Adrenal gland (tissue), 12 donors: ENCODE data around the gene ZNF454. TPM values are rescaled to one million over a fixed set of nuclear protein-coding genes. Genes with fewer than 3 reads are reported as not detected.

Experiments
- DNase-seq, 7 donors: peaks; one replicate each; pipeline ENCODE4 v3.0.0-alpha.2; 2019 to 2020
- H3K27ac ChIP-seq, 5 donors: fragments of 200-600 bp; sonication (generic) in 4 of 5; 1 replicate in 3 of 5; 2 replicates in 2 of 5; pipeline versions ENCODE4 v1.5.1 to v1.8.0; 2016 to 2020; ENCODE audit warnings: mild to moderate bottlenecking in 1 of 5
- H3K27me3 ChIP-seq: fragments of 200-600 bp; 2 replicates; pipeline ENCODE4 v1.8.0; 2021
- H3K36me3 ChIP-seq, 2 donors: fragments of 200-600 bp; replicated peaks in 1 of 2; 1 replicate in 1 of 2; 2 replicates in 1 of 2; pipeline versions ENCODE4 v1.5.1 to v1.8.0; 2018 to 2022
- H3K4me1 ChIP-seq, 2 donors: fragments of 200-600 bp; replicated peaks in 1 of 2; 1 replicate in 1 of 2; 2 replicates in 1 of 2; pipeline versions ENCODE4 v1.5.1 to v1.8.0; 2018 to 2021
- H3K4me3 ChIP-seq, 4 donors: fragments of 200-600 bp; sonication (generic) in 3 of 4; one replicate each; pipeline ENCODE4 v1.5.1; 2016 to 2018
- H3K9me3 ChIP-seq, 3 donors: fragments of 200-600 bp; sonication (generic) in 1 of 3; replicated peaks in 1 of 3; 1 replicate in 2 of 3; 2 replicates in 1 of 3; pipeline versions ENCODE4 v1.5.1 to v1.8.0; 2016 to 2021
- CTCF ChIP-seq, 6 experiments: fragments of 450-650 bp in 4 of 6; fragments of 200-600 bp in 2 of 6; sonication (generic) in 1 of 6; IDR thresholded peaks; 1 replicate in 5 of 6; 2 replicates in 1 of 6; pipeline versions ENCODE4 v1.5.1 to v1.8.0; 2016 to 2021; ENCODE audit warnings: antibody characterized with exemption in 6 of 6, mild to moderate bottlenecking in 2 of 6, moderate library complexity in 1 of 6
- POLR2A ChIP-seq, 2 donors: fragments of 450-650 bp; IDR thresholded peaks; one replicate each; pipeline ENCODE4 v1.6.1; 2017; ENCODE audit warnings: antibody characterized with exemption in 2 of 2, mild to moderate bottlenecking in 2 of 2, moderate library complexity in 1 of 2
- WGBS, 4 donors: extraction: QIAGEN DNeasy Blood & Tissue Kit in 2 of 4; methylation state at CpG; one replicate each; pipeline versions ENCODE4 v1.1.5 to v1.1.7; 2013 to 2017; 5-methylcytosine and 5-hydroxymethylcytosine counted together
- intact Hi-C, 2 donors: fragments of 100-400 bp; cut with DNase I; formaldehyde crosslinking; loops; one replicate each; pipeline versions ENCODE4 v1.14.1 to v1.15.0; 2022 to 2023
- polyA plus RNA-seq, 3 donors: library from polyadenylated mRNA; stranded (reverse); fragments of 200-250 nt in 2 of 3; fragments of 350-450 nt in 1 of 3; fragmentation: Illumina TruSeq in 1 of 3; extraction: RNeasy Lipid Tissue Mini Kit (QIAGEN cat#74804) in 1 of 3; gene quantifications; one replicate each; pipeline ENCODE4 v1.2.3, GENCODE V29; 2013 to 2014
- total RNA-seq, 9 donors: library from RNA; depleted of rRNA in 4 of 9; stranded (reverse); fragments of >200 nt in 4 of 9; fragments of 120-200 nt in 1 of 9; fragmentation: NEBNext Ultra II Directional in 1 of 9; extraction: Animal tissue kit (Norgen Biotek cat#: 25700) in 1 of 9; gene quantifications; one replicate each; pipeline versions ENCODE4 v1.1.0 to v1.2.4, GENCODE V29; 2013 to 2023
- donor health status: healthy with polysubstance abuse.
- donor health status: Bipolar disorder and iron deficiency.
- donor health status: DM: yes; HTN: yes; CAD: no.
- donor health status: DM: no; HTN: no; CAD: no.
- donor health status: DM: no; HTN: no; CAD: no.
- donor health status: DM: yes; HTN: yes; CAD: no.

The ZNF454 gene
- total and polyA plus RNA-seq, 12 donors: 0.54 to 2.2 (median 1.2) TPM

DNA sequence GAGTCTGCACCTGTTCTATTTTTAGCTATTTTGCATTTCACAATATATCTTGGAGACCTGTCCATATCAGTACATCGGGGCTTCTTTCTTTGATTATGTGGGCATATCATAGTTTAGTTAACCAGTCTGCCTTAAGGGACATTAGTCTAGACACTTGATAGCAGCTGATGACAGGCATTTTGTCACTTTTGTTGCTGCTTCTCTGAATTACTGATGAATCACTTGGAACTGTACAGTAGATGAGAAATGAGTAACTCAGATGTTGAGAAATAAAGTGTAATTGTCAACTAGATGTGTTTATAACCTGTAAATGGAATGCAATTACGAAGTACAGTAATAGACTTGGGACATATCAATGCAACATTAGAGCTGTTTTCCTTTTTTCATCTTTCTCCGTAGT lies 38.1 kb upstream of the ZNF454 start:
- H3K27ac ChIP-seq: no peak overlapping the region
- intact Hi-C loops: no loop called here
- DNase-seq: no peak
- 61 to 96% (median 84%) methylated on average over 3 of the region's 3 CpGs for WGBS, 4 donors
- H3K36me3 ChIP-seq: no peaks in the 10 kb centered on the region
- H3K27me3 ChIP-seq: no peaks in the 10 kb centered on the region
- H3K9me3 ChIP-seq: no peaks in the 10 kb centered on the region
- H3K4me3 ChIP-seq: no peak overlapping the region
- TF ChIP-seq CTCF (IDR thresholded peaks at IDR 0.05) (no peak), POLR2A (IDR thresholded peaks at IDR 0.05) (no peak)
- H3K4me1 ChIP-seq: no peaks in the 10 kb centered on the region

DNA sequence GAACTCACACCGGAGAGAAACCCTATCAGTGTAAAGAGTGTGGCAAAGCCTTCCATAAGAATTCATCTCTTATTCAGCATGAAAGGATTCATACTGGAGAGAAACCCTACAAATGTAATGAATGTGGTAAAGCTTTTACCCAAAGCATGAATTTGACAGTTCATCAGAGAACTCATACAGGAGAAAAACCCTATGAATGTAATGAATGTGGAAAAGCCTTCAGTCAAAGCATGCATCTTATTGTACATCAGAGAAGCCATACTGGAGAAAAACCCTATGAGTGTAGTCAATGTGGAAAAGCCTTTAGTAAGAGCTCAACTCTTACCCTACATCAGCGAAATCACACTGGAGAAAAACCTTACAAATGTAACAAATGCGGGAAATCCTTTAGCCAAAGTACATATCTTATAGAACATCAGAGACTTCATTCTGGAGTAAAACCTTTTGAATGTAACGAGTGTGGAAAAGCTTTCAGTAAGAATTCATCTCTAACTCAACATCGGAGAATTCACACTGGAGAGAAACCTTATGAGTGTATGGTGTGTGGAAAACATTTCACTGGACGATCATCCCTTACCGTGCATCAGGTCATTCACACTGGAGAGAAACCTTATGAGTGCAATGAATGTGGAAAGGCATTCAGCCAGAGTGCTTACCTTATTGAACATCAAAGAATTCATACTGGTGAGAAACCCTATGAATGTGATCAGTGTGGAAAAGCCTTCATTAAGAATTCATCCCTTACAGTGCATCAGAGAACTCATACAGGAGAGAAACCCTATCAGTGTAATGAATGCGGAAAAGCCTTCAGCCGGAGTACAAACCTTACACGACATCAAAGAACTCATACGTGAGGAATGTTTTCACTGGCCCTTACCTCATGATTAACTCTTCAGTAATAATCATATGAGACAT lies 8.9 kb upstream of the ZNF454 start:
- DNase-seq: no peak
- H3K27me3 ChIP-seq: no peaks in the 10 kb centered on the region
- no peaks in the 10 kb centered on the region for H3K36me3 ChIP-seq
- peaks cover 4 to 85% (median 30%) of the 10 kb centered on the region in 3 donors for H3K9me3 ChIP-seq
- no peak overlapping the region for H3K4me3 ChIP-seq
- WGBS, 4 donors: 88 to 97% (median 94%) methylated on average over 11 of the region's 11 CpGs
- H3K4me1 ChIP-seq: no peaks in the 10 kb centered on the region
- TF ChIP-seq POLR2A (IDR thresholded peaks at IDR 0.05) (no peak), CTCF (IDR thresholded peaks at IDR 0.05) (no peak)
- no peak overlapping the region for H3K27ac ChIP-seq
- intact Hi-C loops: no loop called here

- H3K4me1 ChIP-seq: no peaks in the 10 kb centered on the region
- H3K9me3 ChIP-seq: peaks cover 0 to 38% (median 0%) of the 10 kb centered on the region in 3 donors
- H3K27ac ChIP-seq: peak overlapping the region in 1 of 5 donors; percentile 51
- no peaks in the 10 kb centered on the region for H3K27me3 ChIP-seq
- WGBS, 4 donors: 2 to 7% (median 4%) methylated on average over 8 to 23 of the region's 23 CpGs
- intact Hi-C loops: loop anchor here in 1 of 2 donors (10.0 kb wide), 1 partner anchor 133 kb away; no protein-coding TSS in a partner anchor
- TF ChIP-seq POLR2A (IDR thresholded peaks at IDR 0.05) (no peak), CTCF (IDR thresholded peaks at IDR 0.05) (no peak)
- H3K36me3 ChIP-seq: no peaks in the 10 kb centered on the region
- H3K4me3 ChIP-seq: peak overlapping the region in 1 of 4 donors; percentile 57
- DNase-seq: peak in 2 of 7 donors; percentile 2 to 13
Measured at GRCh38 chr5:178941361-178941760, 363 bp downstream of the ZNF454 start.

DNA sequence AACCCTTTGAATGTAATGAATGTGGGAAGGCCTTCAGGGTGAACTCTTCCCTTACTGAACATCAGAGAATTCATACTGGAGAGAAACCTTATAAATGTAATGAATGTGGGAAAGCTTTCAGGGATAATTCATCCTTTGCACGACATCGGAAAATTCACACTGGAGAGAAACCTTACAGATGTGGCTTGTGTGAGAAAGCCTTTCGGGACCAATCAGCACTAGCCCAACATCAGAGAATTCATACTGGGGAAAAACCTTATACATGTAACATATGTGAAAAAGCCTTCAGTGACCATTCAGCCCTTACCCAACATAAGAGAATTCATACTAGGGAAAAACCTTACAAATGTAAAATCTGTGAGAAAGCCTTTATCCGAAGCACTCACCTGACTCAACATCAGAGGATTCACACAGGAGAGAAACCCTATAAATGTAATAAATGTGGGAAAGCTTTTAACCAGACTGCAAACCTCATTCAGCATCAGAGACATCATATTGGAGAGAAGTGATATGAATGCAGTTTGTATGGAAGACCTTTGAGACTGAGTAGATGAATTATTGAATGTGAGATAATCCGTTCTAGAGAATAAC lies 24.6 kb downstream of the ZNF454 start:
- Histone ChIP-seq H3K9me3 (peaks cover 0 to 74% (median 13%) of the 10 kb centered on the region in 3 donors), H3K36me3 (no peaks in the 10 kb centered on the region), H3K4me1 (no peaks in the 10 kb centered on the region), H3K27me3 (no peaks in the 10 kb centered on the region), H3K4me3 (no peak overlapping the region), H3K27ac (no peak overlapping the region)
- TF ChIP-seq CTCF (IDR thresholded peaks at IDR 0.05) (no peak), POLR2A (IDR thresholded peaks at IDR 0.05) (no peak)
- 94 to 99% (median 96%) methylated on average over 5 of the region's 5 CpGs for WGBS, 4 donors
- intact Hi-C loops: no loop called here
- DNase-seq: no peak
